Right lobe of liver (tissue), 4 donors: Measurements from ENCODE around the gene SPOCK1.

Experiments
- CTCF ChIP-seq, 4 donors: fragments of 200-600 bp in 3 of 4; fragments of 450-650 bp in 1 of 4; IDR thresholded peaks; one replicate each; pipeline versions ENCODE4 v1.5.1 to v1.8.0; 2016 to 2022; ENCODE audit warnings: antibody characterized with exemption in 4 of 4, mild to moderate bottlenecking in 2 of 4
- POLR2A ChIP-seq: fragments of 450-650 bp; IDR thresholded peaks from one replicate; pipeline ENCODE4 v1.6.1; 2017; ENCODE audit warnings: antibody characterized with exemption, mild to moderate bottlenecking
- donor health status: DM: no; HTN: no; CAD: no.
- donor health status: DM: no; HTN: no; CAD: no.
- donor health status: DM: no; HTN: yes; CAD: no.

DNA sequence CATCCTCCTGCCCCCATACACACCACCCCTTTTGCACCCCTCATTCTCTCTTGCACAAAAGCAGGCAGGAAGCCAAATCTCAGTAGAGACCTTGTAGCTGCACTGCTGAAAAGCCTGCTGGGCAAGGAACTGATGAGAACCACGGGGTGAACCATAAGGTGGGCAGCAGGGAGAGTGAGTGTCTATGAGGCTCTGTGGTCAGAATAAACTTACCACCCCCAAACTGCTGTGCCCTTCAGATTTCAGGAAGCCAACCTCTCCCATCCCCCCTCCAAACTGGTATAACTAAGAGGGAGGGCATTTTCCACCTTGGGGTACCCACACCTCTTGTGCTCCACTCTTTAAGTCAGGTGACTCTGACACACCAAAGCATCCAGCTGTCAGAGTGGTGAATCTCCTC, 471.4 kb downstream of the SPOCK1 start:
- no peak for TF ChIP-seq CTCF (IDR thresholded peaks at IDR 0.05)
- no peak for TF ChIP-seq POLR2A
